Measurements from ENCODE around the gene DCST1.
"Not testable (repeated sequence)": the region's sequence is repeated elsewhere in the genome, so short reads cannot be mapped to it uniquely, and the experiment has no call there.

Gene DCST1

GRCh38 chr1:155033524-155033923, at the start of gene DCST1, which contains the start of gene DCST2:
Gene DCST1 (plus strand): TSS chr1:155033824. CDS start chr1:155034037, 213 bp downstream.
Gene DCST2 (minus strand): TSS chr1:155033781. CDS start chr1:155033701, 80 bp downstream.
- no peak for DNase-seq

- DNase-seq: not testable (repeated sequence)
These were observed 46.9 kb upstream of the DCST1 start for GRCh38 chr1:154986736-154987135.

GRCh38 chr1:154987326-154987725, 46.3 kb upstream of the DCST1 start:
- DNase-seq: no peak

GRCh38 chr1:154988058-154988954, 45.3 kb upstream of the DCST1 start:
- no peak for DNase-seq

- no peak for DNase-seq
These were observed 44.3 kb upstream of the DCST1 start for GRCh38 chr1:154989195-154989860.

- DNase-seq: no peak
These were observed 43.3 kb upstream of the DCST1 start for GRCh38 chr1:154990276-154990675.

- no peak for DNase-seq
These were observed 40.7 kb upstream of the DCST1 start for GRCh38 chr1:154992721-154993571.

GRCh38 chr1:154993572-154994268, 39.9 kb upstream of the DCST1 start, which contains the start of gene LENEP:
Gene LENEP (plus strand): TSS chr1:154993586. CDS start chr1:154993608, 22 bp downstream.
- no peak for DNase-seq

- DNase-seq: no peak
These were observed 39.4 kb upstream of the DCST1 start for GRCh38 chr1:154994269-154994587.

- no peak for DNase-seq
These were observed 39.0 kb upstream of the DCST1 start for GRCh38 chr1:154994591-154994990.

- DNase-seq: not testable (repeated sequence)
These were observed 38.2 kb upstream of the DCST1 start for GRCh38 chr1:154995301-154995983.

- no peak for DNase-seq
These were observed 36.5 kb upstream of the DCST1 start for GRCh38 chr1:154996966-154997701.

- no peak for DNase-seq
These were observed 35.3 kb upstream of the DCST1 start for GRCh38 chr1:154998201-154998780.

- peak; percentile 26 to 46 (median 37) for DNase-seq
These were observed 34.6 kb upstream of the DCST1 start for GRCh38 chr1:154998818-154999570.

- DNase-seq: no peak
These were observed 33.8 kb upstream of the DCST1 start for GRCh38 chr1:154999571-155000410.

- no peak for DNase-seq
These were observed 33.3 kb upstream of the DCST1 start for GRCh38 chr1:155000411-155000725.

GRCh38 chr1:155000726-155001424, 32.7 kb upstream of the DCST1 start:
- peak; percentile 37 to 63 (median 52) for DNase-seq

GRCh38 chr1:155001425-155001674, 32.3 kb upstream of the DCST1 start:
- no peak for DNase-seq
